ENCODE data around the gene MAPK8.

The MAPK8 gene

GRCh38 chr10:48282829-48283228 lies 23.6 kb upstream of the MAPK8 start:
- DNase-seq (ENCODE audit: insufficient read length): no peak

GRCh38 chr10:48284002-48284546 lies 22.4 kb upstream of the MAPK8 start:
- no peak for TF ChIP-seq POLR2A (IDR thresholded peaks at IDR 0.05; ENCODE audit: low read depth, low read length)
- no peak for TF ChIP-seq TAF1 (IDR thresholded peaks at IDR 0.05; ENCODE audit: borderline replicate concordance, low read depth, low read length)
- TF ChIP-seq POLR2AphosphoS5 (IDR thresholded peaks at IDR 0.05; ENCODE audit: low read depth, low read length): no peak
- peak; percentile 76 for FAIRE-seq
- DNase-seq (ENCODE audit: insufficient read length): no peak

More at GRCh38 chr10:48282829-48283228, 23.6 kb upstream of the MAPK8 start:
- peak; percentile 56 for TF ChIP-seq POLR2A (IDR thresholded peaks at IDR 0.05; ENCODE audit: low read depth, low read length)
- TF ChIP-seq POLR2AphosphoS5 (IDR thresholded peaks at IDR 0.05; ENCODE audit: low read depth, low read length): peak; percentile 63; the same call in 1 of the 2 replicates
- TF ChIP-seq TAF1 (IDR thresholded peaks at IDR 0.05; ENCODE audit: borderline replicate concordance, low read depth, low read length): no peak
- peak; percentile 92 for FAIRE-seq

GRCh38 chr10:48284811-48285210 lies 21.7 kb upstream of the MAPK8 start:
- TF ChIP-seq TAF1 (IDR thresholded peaks at IDR 0.05; ENCODE audit: borderline replicate concordance, low read depth, low read length) (no peak), POLR2A (IDR thresholded peaks at IDR 0.05; ENCODE audit: low read depth, low read length) (no peak), POLR2AphosphoS5 (IDR thresholded peaks at IDR 0.05; ENCODE audit: low read depth, low read length) (no peak)
- DNase-seq (ENCODE audit: insufficient read length) (no peak), FAIRE-seq (no peak)

- no peak for TF ChIP-seq TAF1 (IDR thresholded peaks at IDR 0.05; ENCODE audit: borderline replicate concordance, low read depth, low read length)
- TF ChIP-seq POLR2A (IDR thresholded peaks at IDR 0.05; ENCODE audit: low read depth, low read length): no peak
- TF ChIP-seq POLR2AphosphoS5 (IDR thresholded peaks at IDR 0.05; ENCODE audit: low read depth, low read length): no peak
- DNase-seq (ENCODE audit: insufficient read length) (no peak), FAIRE-seq (no peak)
These were observed 20.8 kb upstream of the MAPK8 start for GRCh38 chr10:48285710-48286109.

GRCh38 chr10:48286356-48286755 lies 20.1 kb upstream of the MAPK8 start:
- TF ChIP-seq TAF1 (IDR thresholded peaks at IDR 0.05; ENCODE audit: borderline replicate concordance, low read depth, low read length): no peak
- no peak for TF ChIP-seq POLR2AphosphoS5 (IDR thresholded peaks at IDR 0.05; ENCODE audit: low read depth, low read length)
- DNase-seq (ENCODE audit: insufficient read length): no peak
- no peak for FAIRE-seq

GRCh38 chr10:48287417-48288391 lies 18.8 kb upstream of the MAPK8 start:
- TF ChIP-seq POLR2A (IDR thresholded peaks at IDR 0.05; ENCODE audit: low read depth, low read length) (no peak), TAF1 (IDR thresholded peaks at IDR 0.05; ENCODE audit: borderline replicate concordance, low read depth, low read length) (no peak), POLR2AphosphoS5 (IDR thresholded peaks at IDR 0.05; ENCODE audit: low read depth, low read length) (no peak)
- DNase-seq (ENCODE audit: insufficient read length) (no peak), FAIRE-seq (no peak)

- no peak for TF ChIP-seq POLR2AphosphoS5 (IDR thresholded peaks at IDR 0.05; ENCODE audit: low read depth, low read length)
- TF ChIP-seq TAF1 (IDR thresholded peaks at IDR 0.05; ENCODE audit: borderline replicate concordance, low read depth, low read length): no peak
- no peak for TF ChIP-seq POLR2A (IDR thresholded peaks at IDR 0.05; ENCODE audit: low read depth, low read length)
- FAIRE-seq: no peak
- DNase-seq (ENCODE audit: insufficient read length): no peak
These were observed 17.8 kb upstream of the MAPK8 start for GRCh38 chr10:48288661-48289060.

GRCh38 chr10:48289501-48290238 lies 16.8 kb upstream of the MAPK8 start:
- TF ChIP-seq POLR2A (IDR thresholded peaks at IDR 0.05; ENCODE audit: low read depth, low read length): no peak
- TF ChIP-seq TAF1 (IDR thresholded peaks at IDR 0.05; ENCODE audit: borderline replicate concordance, low read depth, low read length): no peak
- TF ChIP-seq POLR2AphosphoS5 (IDR thresholded peaks at IDR 0.05; ENCODE audit: low read depth, low read length): no peak
- FAIRE-seq: peak; percentile 75
- no peak for DNase-seq (ENCODE audit: insufficient read length)

GRCh38 chr10:48290286-48290685 lies 16.2 kb upstream of the MAPK8 start:
- TF ChIP-seq TAF1 (IDR thresholded peaks at IDR 0.05; ENCODE audit: borderline replicate concordance, low read depth, low read length) (no peak), POLR2A (IDR thresholded peaks at IDR 0.05; ENCODE audit: low read depth, low read length) (no peak), POLR2AphosphoS5 (IDR thresholded peaks at IDR 0.05; ENCODE audit: low read depth, low read length) (no peak)
- FAIRE-seq: no peak
- DNase-seq (ENCODE audit: insufficient read length): no peak

GRCh38 chr10:48291190-48291589 lies 15.3 kb upstream of the MAPK8 start:
- DNase-seq (ENCODE audit: insufficient read length): no peak
- FAIRE-seq: no peak
- TF ChIP-seq TAF1 (IDR thresholded peaks at IDR 0.05; ENCODE audit: borderline replicate concordance, low read depth, low read length): no peak
- no peak for TF ChIP-seq POLR2AphosphoS5 (IDR thresholded peaks at IDR 0.05; ENCODE audit: low read depth, low read length)
- TF ChIP-seq POLR2A (IDR thresholded peaks at IDR 0.05; ENCODE audit: low read depth, low read length): no peak

GRCh38 chr10:48292616-48293015 lies 13.9 kb upstream of the MAPK8 start:
- TF ChIP-seq POLR2AphosphoS5 (IDR thresholded peaks at IDR 0.05; ENCODE audit: low read depth, low read length) (no peak), POLR2A (IDR thresholded peaks at IDR 0.05; ENCODE audit: low read depth, low read length) (no peak), TAF1 (IDR thresholded peaks at IDR 0.05; ENCODE audit: borderline replicate concordance, low read depth, low read length) (no peak)
- no peak for FAIRE-seq
- DNase-seq (ENCODE audit: insufficient read length): no peak
